HG03159 (cell line): ENCODE data around the gene PPP2R5B.

Experiments used
- ATAC-seq: cut with Tn5 transposase; IDR thresholded peaks from one replicate; pipeline ENCODE4 v1.9.1; 2021; ENCODE audit warnings: mild to moderate bottlenecking, moderate library complexity; ENCODE audit not compliant: unreplicated experiment

PPP2R5B gene

DNA sequence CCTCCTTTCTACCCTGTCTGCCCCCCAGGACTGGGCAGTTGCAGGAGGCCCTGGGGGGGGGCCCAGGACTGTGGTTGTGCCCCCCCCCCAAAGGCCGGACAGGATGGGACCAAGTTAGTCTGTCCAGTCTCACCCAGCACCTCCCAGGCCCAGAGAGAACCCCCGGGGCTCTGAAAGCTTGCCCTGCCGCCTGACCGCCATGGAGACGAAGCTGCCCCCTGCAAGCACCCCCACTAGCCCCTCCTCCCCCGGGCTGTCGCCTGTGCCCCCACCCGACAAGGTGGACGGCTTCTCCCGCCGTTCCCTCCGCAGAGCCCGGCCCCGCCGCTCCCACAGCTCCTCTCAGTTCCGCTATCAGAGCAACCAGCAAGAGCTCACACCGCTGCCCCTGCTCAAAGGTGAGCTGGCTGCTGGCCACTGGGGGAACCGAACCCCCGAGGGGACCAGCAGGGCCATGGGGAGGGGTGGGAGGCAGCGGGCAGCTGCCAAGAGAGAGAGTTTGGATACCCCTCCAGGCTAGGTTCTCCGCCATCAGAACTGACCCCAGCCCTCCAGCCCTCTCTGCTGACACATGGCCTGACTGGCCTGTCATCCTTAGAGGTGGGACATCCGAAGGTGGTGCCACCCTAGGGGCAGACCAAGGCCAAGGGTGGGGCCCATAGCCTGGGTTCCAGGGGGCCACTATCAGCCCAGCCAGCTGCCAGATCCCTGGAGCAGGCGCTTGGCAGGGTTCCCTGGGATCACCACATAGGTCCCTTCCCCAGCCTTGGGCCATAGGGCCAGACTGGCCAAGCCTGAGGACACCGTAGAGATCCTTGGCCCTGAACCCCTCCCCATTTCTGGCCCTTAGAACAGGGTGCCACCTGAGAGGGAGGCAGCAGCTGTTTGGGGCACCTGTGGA lies 1.3 kb downstream of the PPP2R5B start:
- ATAC-seq, result no peak

GRCh38 chr11:64926689-64927088 lies 2.2 kb downstream of the PPP2R5B start:
- ATAC-seq, result no peak

- ATAC-seq, result no peak
These were observed 4.5 kb downstream of the PPP2R5B start for GRCh38 chr11:64928957-64929356.

DNA sequence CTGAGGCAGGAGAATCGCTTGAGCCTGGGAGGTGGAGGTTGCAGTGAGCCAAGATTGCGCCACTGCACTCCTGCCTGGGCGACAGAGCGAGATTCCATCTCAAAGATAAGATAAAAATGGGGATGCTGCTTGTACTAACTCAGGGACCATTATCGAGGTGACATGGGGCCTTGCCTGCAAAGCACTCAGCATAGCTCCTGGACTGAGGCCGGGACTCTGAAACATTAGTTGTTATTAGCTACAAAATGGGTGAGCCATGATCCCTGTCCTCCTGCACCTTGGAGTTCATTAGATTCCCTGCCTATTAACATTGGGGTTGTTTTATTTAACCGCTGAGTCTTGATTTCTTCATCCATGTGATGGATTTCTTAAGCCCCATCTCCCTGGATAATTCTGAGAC lies 5.1 kb downstream of the PPP2R5B start:
- no peak for ATAC-seq

- ATAC-seq, result no peak
These were observed 5.9 kb downstream of the PPP2R5B start for GRCh38 chr11:64930340-64930739.

- no peak for ATAC-seq
These were observed 6.8 kb downstream of the PPP2R5B start for GRCh38 chr11:64931290-64931689.

- no peak for ATAC-seq
These were observed 7.8 kb downstream of the PPP2R5B start for GRCh38 chr11:64932324-64932723.

- no peak for ATAC-seq
These were observed 8.9 kb downstream of the PPP2R5B start for GRCh38 chr11:64933213-64933934.

GRCh38 chr11:64933935-64934681 lies 9.6 kb downstream of the PPP2R5B start:
- ATAC-seq, result no peak

GRCh38 chr11:64934682-64935358 lies 10.3 kb downstream of the PPP2R5B start:
- no peak for ATAC-seq

- ATAC-seq, result no peak
These were observed 11.0 kb downstream of the PPP2R5B start, which contains the start of gene GPHA2 for GRCh38 chr11:64935359-64936081. Gene GPHA2 (minus strand): TSS chr11:64935893. CDS start chr11:64935460, 433 bp downstream.

GRCh38 chr11:64936539-64936938 lies 12.1 kb downstream of the PPP2R5B start:
- no peak for ATAC-seq

DNA sequence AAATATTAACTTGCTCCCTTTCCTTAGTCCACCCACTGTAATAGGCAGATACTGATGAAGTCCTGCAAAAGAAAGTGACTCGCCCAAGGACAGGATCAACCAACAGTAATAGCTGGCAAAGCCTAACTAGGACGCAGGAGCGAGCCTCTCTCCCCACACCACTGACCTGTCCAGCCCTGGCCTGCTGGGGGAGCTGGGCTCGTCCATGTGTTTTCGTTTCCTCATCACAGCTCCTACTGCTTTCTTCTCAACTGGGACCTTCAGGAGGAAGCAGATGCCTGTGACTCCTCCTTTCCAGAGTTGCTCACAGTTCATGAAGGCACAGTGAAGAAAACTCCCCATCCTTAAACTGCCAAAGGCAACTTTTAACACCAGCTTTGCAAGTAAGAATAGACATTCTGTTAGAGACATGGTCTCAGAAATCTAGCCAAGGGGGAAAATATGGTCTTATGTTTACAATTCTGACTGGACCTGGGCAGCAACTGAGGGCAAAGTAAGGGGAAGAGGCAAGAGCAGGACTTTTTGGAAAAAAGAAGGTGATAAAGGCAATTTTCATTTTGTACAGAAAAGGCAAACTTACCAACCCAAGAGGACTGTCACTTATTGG lies 22.8 kb downstream of the PPP2R5B start:
- no peak for ATAC-seq

DNA sequence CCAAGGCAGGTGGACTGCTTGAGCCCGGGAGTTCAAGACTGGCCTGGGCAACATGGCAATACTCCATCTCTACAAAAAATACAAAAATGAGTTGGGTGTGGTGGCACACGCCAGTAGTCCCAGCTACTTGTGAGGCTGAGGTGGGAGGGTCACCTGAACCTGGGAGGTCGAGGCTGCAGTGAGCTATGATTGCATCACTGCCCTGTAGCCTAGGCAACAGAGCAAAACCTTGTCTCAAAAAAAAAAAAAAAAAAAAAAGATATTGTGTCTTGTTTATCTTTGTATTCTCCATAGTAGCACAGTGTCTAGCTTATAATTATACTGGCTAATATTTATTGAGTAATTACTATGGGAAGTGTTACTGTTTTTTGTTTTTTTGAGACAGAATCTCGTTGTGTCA lies 27.0 kb downstream of the PPP2R5B start:
- no peak for ATAC-seq

DNA sequence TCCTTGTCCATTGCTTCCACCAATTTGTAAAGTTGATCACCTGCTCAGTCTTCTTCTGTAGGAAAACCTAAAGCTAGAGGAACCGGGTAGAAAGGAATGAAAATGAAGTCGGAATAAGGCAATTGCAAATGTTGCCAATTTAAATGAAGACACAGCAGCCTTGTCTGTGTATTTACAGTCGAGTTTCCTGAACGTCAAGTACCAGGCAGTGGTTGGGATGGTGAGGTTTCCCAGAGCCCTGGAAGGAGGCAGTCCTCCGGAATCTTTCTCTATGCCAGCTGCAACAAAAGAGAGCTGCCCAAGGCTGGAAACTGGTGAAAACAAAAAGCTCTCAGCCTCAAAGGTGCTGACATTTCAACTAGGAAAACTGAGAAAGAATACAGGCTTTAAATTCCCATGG lies 29.7 kb downstream of the PPP2R5B start:
- ATAC-seq, result no peak

DNA sequence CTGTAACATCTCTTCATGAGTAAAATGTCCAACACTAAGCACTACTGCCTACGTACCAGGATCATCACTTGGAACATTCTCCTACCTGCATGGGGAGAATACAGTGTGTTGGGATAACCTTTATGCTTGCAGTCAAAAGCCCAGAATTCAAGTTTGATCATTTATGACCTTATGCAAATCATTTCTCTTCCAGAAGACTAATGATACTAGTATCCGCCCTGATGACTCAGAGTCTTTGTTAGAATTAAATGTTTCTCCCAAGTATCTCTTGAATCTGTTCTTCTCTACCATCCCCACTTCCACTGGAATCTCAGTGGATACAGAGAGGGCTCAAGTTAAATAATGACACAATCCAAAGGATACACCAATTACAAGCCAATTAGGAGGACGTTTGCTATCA lies 35.0 kb downstream of the PPP2R5B start:
- ATAC-seq, result no peak

DNA sequence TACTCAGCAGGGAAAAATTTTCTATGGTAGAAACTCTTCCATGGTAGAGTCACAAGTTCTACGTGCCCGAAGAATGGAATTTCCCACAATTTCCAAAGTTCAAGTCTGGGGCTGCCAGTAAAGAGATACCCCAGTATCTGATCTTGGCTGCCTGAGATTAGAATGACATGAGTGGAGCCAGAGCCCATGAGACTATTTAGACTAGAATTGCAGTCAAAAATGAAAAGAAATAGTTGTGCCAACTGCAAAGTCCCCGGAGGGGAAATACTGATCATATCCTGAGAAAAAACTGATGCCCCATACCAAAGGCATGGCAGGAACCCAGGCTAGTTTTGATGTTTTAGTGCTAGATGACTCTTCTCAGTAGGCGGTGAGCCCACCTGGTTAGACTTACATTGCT lies 36.2 kb downstream of the PPP2R5B start:
- ATAC-seq, result no peak

- ATAC-seq, result no peak
These were observed 38.7 kb downstream of the PPP2R5B start for GRCh38 chr11:64963072-64963631.

DNA sequence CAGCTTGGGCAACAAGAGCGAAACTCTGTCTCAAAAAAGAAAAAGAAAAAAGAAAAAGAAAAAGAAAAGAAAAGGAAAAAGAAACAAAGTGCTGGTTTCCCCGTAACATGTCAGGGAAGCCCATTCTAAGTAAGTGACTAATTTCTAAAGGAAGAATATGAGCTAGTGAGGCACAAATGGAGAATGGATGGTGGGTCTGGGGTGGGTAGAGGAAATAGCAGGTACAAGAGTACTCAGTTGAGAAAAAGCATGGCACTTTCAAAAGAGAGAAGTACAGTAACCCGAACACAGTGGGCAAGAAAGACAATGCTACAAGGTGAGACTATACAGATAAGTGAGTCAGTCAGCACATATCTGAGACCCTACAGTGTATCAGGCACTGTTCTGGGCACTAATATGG lies 42.9 kb downstream of the PPP2R5B start:
- no peak for ATAC-seq
